ENCODE data around the gene PLEKHA1. TPM values are rescaled to one million over a fixed set of nuclear protein-coding genes. Genes with fewer than 3 reads are reported as not detected.

The PLEKHA1 gene
- total and polyA plus RNA-seq, 4 donors, result 15.9 to 29.2 (median 22.9) TPM

DNA sequence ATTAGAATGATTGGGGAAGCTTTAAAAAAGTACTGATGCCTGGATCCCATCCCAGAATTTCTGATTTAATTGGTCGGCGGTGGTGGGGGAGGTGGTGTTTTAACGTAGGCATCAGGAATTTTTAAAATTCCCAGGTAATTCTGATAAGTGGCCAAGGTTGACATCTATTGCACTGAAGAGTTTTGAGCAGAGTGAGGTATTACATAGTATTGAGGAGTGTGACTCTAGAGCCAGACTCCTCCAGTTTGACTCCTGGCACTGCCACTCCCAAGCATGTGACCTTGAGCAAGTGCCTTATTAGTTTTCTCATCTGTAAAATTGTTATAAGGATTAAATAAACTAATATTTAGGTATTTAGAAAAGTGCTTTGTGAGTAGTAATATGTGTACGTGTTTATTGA lies 6.2 kb downstream of the PLEKHA1 start:
- Histone ChIP-seq H3K36me3 (ENCODE audit: control insufficient read depth in 4 of 4, insufficient read depth in 3 of 4, low read depth in 1 of 4, low read length in 3 of 4) (no peaks in the 10 kb centered on the region), H3K4me1 (ENCODE audit: control insufficient read depth in 4 of 4, insufficient read depth in 4 of 4, low read length in 3 of 4) (peaks cover 0 to 8% (median 0%) of the 10 kb centered on the region in 4 donors)

DNA sequence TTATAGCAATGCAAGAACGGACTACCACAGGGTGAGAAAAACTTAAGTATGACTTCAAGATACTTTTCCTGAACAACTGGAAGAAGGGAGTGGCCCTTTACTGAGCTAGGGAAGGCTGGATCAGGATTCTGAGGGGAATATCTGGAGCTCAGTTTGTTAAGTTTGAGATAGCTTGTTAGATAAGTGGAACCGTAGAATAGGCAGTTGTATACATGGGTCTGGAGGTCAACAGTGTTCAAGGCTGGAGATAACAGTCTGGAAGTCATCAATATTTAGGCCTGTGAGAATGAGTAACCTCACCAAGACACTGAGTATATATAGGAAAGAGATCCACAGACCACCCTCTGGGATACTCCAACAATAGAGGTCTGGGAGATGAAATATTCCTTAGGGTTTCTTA lies 7.2 kb downstream of the PLEKHA1 start:
- no peaks in the 10 kb centered on the region for H3K9me3 ChIP-seq (ENCODE audit: control insufficient read depth in 4 of 4, low read length in 3 of 4)
- H3K27ac ChIP-seq (ENCODE audit: low read depth in 1 of 2, low read length in 2 of 2), result no peak overlapping the region
- WGBS, result 78% methylated on average over 2 of the region's 2 CpGs
- H3K9ac ChIP-seq (ENCODE audit: low read depth in 1 of 2, low read length in 2 of 2), result no peak overlapping the region
- peaks cover 0 to 7% (median 0%) of the 10 kb centered on the region in 4 donors for H3K4me1 ChIP-seq (ENCODE audit: control insufficient read depth in 4 of 4, insufficient read depth in 4 of 4, low read length in 3 of 4)
- H3K27me3 ChIP-seq (ENCODE audit: control insufficient read depth in 4 of 4, insufficient read depth in 4 of 4, low read length in 3 of 4), result no peaks in the 10 kb centered on the region
- no peak for DNase-seq (ENCODE audit: low spot score)
- H3K4me3 ChIP-seq (ENCODE audit: low read depth in 1 of 3, low read length in 3 of 3), result no peak overlapping the region
- no peaks in the 10 kb centered on the region for H3K36me3 ChIP-seq (ENCODE audit: control insufficient read depth in 4 of 4, insufficient read depth in 3 of 4, low read depth in 1 of 4, low read length in 3 of 4)
- TF ChIP-seq JUND (IDR thresholded peaks at IDR 0.05) (no peak), NR2F2 (IDR thresholded peaks at IDR 0.05) (no peak), RXRA (IDR thresholded peaks at IDR 0.05) (no peak), EGR1 (IDR thresholded peaks at IDR 0.05; ENCODE audit: low read depth in 2 of 2) (no peak), SP1 (IDR thresholded peaks at IDR 0.05) (no peak), FOXA2 (IDR thresholded peaks at IDR 0.05) (no peak), HNF4G (IDR thresholded peaks at IDR 0.05) (no peak), GABPA (IDR thresholded peaks at IDR 0.05 in 1 of 2, conservative IDR thresholded peaks at IDR 0.05 in 1 of 2) (no peak), HNF4A (conservative IDR thresholded peaks at IDR 0.05) (no peak), TAF1 (conservative IDR thresholded peaks at IDR 0.05) (no peak)
- TF ChIP-seq, protein P1, sequence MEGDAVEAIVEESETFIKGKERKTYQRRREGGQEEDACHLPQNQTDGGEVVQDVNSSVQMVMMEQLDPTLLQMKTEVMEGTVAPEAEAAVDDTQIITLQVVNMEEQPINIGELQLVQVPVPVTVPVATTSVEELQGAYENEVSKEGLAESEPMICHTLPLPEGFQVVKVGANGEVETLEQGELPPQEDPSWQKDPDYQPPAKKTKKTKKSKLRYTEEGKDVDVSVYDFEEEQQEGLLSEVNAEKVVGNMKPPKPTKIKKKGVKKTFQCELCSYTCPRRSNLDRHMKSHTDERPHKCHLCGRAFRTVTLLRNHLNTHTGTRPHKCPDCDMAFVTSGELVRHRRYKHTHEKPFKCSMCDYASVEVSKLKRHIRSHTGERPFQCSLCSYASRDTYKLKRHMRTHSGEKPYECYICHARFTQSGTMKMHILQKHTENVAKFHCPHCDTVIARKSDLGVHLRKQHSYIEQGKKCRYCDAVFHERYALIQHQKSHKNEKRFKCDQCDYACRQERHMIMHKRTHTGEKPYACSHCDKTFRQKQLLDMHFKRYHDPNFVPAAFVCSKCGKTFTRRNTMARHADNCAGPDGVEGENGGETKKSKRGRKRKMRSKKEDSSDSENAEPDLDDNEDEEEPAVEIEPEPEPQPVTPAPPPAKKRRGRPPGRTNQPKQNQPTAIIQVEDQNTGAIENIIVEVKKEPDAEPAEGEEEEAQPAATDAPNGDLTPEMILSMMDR (IDR thresholded peaks at IDR 0.05; ENCODE audit: low read depth, low read length, missing input control), result no peak
- TF ChIP-seq, protein P2, sequence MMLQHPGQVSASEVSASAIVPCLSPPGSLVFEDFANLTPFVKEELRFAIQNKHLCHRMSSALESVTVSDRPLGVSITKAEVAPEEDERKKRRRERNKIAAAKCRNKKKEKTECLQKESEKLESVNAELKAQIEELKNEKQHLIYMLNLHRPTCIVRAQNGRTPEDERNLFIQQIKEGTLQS (IDR thresholded peaks at IDR 0.05), result no peak
- TF ChIP-seq, protein P3, sequence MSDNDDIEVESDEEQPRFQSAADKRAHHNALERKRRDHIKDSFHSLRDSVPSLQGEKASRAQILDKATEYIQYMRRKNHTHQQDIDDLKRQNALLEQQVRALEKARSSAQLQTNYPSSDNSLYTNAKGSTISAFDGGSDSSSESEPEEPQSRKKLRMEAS (IDR thresholded peaks at IDR 0.05), result no peak
- TF ChIP-seq, protein P4, sequence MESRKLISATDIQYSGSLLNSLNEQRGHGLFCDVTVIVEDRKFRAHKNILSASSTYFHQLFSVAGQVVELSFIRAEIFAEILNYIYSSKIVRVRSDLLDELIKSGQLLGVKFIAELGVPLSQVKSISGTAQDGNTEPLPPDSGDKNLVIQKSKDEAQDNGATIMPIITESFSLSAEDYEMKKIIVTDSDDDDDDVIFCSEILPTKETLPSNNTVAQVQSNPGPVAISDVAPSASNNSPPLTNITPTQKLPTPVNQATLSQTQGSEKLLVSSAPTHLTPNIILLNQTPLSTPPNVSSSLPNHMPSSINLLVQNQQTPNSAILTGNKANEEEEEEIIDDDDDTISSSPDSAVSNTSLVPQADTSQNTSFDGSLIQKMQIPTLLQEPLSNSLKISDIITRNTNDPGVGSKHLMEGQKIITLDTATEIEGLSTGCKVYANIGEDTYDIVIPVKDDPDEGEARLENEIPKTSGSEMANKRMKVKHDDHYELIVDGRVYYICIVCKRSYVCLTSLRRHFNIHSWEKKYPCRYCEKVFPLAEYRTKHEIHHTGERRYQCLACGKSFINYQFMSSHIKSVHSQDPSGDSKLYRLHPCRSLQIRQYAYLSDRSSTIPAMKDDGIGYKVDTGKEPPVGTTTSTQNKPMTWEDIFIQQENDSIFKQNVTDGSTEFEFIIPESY (IDR thresholded peaks at IDR 0.05), result no peak

More for the DNA sequence above, 6.2 kb downstream of the PLEKHA1 start:
- Histone ChIP-seq H3K4me3 (ENCODE audit: low read depth in 1 of 3, low read length in 3 of 3) (no peak overlapping the region), H3K9ac (ENCODE audit: low read depth in 1 of 2, low read length in 2 of 2) (no peak overlapping the region), H3K9me3 (ENCODE audit: control insufficient read depth in 4 of 4, low read length in 3 of 4) (no peaks in the 10 kb centered on the region), H3K27me3 (ENCODE audit: control insufficient read depth in 4 of 4, insufficient read depth in 4 of 4, low read length in 3 of 4) (no peaks in the 10 kb centered on the region), H3K27ac (ENCODE audit: low read depth in 1 of 2, low read length in 2 of 2) (no peak overlapping the region)
- DNase-seq (ENCODE audit: low spot score), result no peak
- 88% methylated on average over 4 of the region's 4 CpGs for WGBS
- TF ChIP-seq HNF4G (IDR thresholded peaks at IDR 0.05), result no peak
- no peak for TF ChIP-seq JUND (IDR thresholded peaks at IDR 0.05)
- no peak for TF ChIP-seq TAF1 (conservative IDR thresholded peaks at IDR 0.05)
- TF ChIP-seq FOXA2 (IDR thresholded peaks at IDR 0.05), result no peak
- TF ChIP-seq, protein P2 (IDR thresholded peaks at IDR 0.05), result no peak
- TF ChIP-seq HNF4A (conservative IDR thresholded peaks at IDR 0.05), result no peak
- no peak for TF ChIP-seq RAD21 (IDR thresholded peaks at IDR 0.05)
- TF ChIP-seq NR2F2 (IDR thresholded peaks at IDR 0.05), result no peak
- TF ChIP-seq, protein P1 (IDR thresholded peaks at IDR 0.05; ENCODE audit: low read depth, low read length, missing input control), result no peak
- TF ChIP-seq, protein P3 (IDR thresholded peaks at IDR 0.05), result no peak
- TF ChIP-seq GABPA (IDR thresholded peaks at IDR 0.05 in 1 of 2, conservative IDR thresholded peaks at IDR 0.05 in 1 of 2), result no peak
- TF ChIP-seq, protein P5, sequence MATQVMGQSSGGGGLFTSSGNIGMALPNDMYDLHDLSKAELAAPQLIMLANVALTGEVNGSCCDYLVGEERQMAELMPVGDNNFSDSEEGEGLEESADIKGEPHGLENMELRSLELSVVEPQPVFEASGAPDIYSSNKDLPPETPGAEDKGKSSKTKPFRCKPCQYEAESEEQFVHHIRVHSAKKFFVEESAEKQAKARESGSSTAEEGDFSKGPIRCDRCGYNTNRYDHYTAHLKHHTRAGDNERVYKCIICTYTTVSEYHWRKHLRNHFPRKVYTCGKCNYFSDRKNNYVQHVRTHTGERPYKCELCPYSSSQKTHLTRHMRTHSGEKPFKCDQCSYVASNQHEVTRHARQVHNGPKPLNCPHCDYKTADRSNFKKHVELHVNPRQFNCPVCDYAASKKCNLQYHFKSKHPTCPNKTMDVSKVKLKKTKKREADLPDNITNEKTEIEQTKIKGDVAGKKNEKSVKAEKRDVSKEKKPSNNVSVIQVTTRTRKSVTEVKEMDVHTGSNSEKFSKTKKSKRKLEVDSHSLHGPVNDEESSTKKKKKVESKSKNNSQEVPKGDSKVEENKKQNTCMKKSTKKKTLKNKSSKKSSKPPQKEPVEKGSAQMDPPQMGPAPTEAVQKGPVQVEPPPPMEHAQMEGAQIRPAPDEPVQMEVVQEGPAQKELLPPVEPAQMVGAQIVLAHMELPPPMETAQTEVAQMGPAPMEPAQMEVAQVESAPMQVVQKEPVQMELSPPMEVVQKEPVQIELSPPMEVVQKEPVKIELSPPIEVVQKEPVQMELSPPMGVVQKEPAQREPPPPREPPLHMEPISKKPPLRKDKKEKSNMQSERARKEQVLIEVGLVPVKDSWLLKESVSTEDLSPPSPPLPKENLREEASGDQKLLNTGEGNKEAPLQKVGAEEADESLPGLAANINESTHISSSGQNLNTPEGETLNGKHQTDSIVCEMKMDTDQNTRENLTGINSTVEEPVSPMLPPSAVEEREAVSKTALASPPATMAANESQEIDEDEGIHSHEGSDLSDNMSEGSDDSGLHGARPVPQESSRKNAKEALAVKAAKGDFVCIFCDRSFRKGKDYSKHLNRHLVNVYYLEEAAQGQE (IDR thresholded peaks at IDR 0.05), result no peak

Measured in liver (tissue), 9 donors.